GM18502 (cell line): ENCODE results near the gene CHST9.
"Not testable (repeated sequence)": the region's sequence is repeated elsewhere in the genome, so short reads cannot be mapped to it uniquely, and the experiment has no call there.

Experiments used
- ATAC-seq: cut with Tn5 transposase; IDR thresholded peaks from one replicate; pipeline ENCODE4 v1.9.1; 2021; ENCODE audit warnings: mild to moderate bottlenecking; ENCODE audit not compliant: unreplicated experiment, poor library complexity

Gene CHST9

GRCh38 chr18:27108842-27109241, 76.3 kb downstream of the CHST9 start:
- no peak for ATAC-seq

GRCh38 chr18:27104743-27105142, 80.4 kb downstream of the CHST9 start:
- no peak for ATAC-seq

GRCh38 chr18:27094621-27095020, 90.5 kb downstream of the CHST9 start:
- no peak for ATAC-seq

- ATAC-seq = not testable (repeated sequence)
Observed at GRCh38 chr18:27093290-27093689, 91.8 kb downstream of the CHST9 start.

- ATAC-seq = no peak
Observed at GRCh38 chr18:27081701-27082100, 103.4 kb downstream of the CHST9 start.

GRCh38 chr18:27075828-27076227, 109.3 kb downstream of the CHST9 start:
- no peak for ATAC-seq

GRCh38 chr18:27073404-27073830, 111.7 kb downstream of the CHST9 start:
- peak; percentile 97 for ATAC-seq

GRCh38 chr18:27064673-27065072, 120.4 kb downstream of the CHST9 start:
- ATAC-seq = no peak

GRCh38 chr18:27062802-27063201, 122.3 kb downstream of the CHST9 start:
- ATAC-seq = no peak

- ATAC-seq = no peak
Observed at GRCh38 chr18:27061488-27062095, 123.5 kb downstream of the CHST9 start.

GRCh38 chr18:27057519-27058234, 127.4 kb downstream of the CHST9 start:
- no peak for ATAC-seq

- ATAC-seq = no peak
Observed at GRCh38 chr18:27054926-27055325, 130.2 kb downstream of the CHST9 start.

- no peak for ATAC-seq
Observed at GRCh38 chr18:27049969-27050368, 135.1 kb downstream of the CHST9 start.

- ATAC-seq = no peak
Observed at GRCh38 chr18:27045342-27045741, 139.8 kb downstream of the CHST9 start.

- ATAC-seq = no peak
Observed at GRCh38 chr18:27042177-27042576, 142.9 kb downstream of the CHST9 start.

- no peak for ATAC-seq
Observed at GRCh38 chr18:27040796-27041195, 144.3 kb downstream of the CHST9 start.

- no peak for ATAC-seq
Observed at GRCh38 chr18:27033722-27034121, 151.4 kb downstream of the CHST9 start.

GRCh38 chr18:27030421-27030820, 154.7 kb downstream of the CHST9 start:
- ATAC-seq = no peak

- no peak for ATAC-seq
Observed at GRCh38 chr18:27022477-27022876, 162.6 kb downstream of the CHST9 start.

GRCh38 chr18:27017901-27018500, 167.1 kb downstream of the CHST9 start:
- peak; percentile 65 for ATAC-seq

GRCh38 chr18:27014841-27015240, 170.3 kb downstream of the CHST9 start:
- no peak for ATAC-seq

- ATAC-seq = no peak
Observed at GRCh38 chr18:27010784-27011183, 174.3 kb downstream of the CHST9 start.
